DMS53 (cell line): ENCODE data around the gene PHPT1.

ENCODE experiments used
- DNase-seq: peaks from one replicate; lab custom pipeline; 2025; lab: John Stamatoyannopoulos, UW

Gene PHPT1

GRCh38 chr9:136886610-136887597, 37.7 kb downstream of the PHPT1 start:
- DNase-seq = peak; percentile 85

- DNase-seq = no peak
These were observed 39.2 kb downstream of the PHPT1 start for GRCh38 chr9:136888454-136888853.

GRCh38 chr9:136889858-136890257, 40.6 kb downstream of the PHPT1 start:
- no peak for DNase-seq

- no peak for DNase-seq
These were observed 41.5 kb downstream of the PHPT1 start for GRCh38 chr9:136890661-136891060.

DNA sequence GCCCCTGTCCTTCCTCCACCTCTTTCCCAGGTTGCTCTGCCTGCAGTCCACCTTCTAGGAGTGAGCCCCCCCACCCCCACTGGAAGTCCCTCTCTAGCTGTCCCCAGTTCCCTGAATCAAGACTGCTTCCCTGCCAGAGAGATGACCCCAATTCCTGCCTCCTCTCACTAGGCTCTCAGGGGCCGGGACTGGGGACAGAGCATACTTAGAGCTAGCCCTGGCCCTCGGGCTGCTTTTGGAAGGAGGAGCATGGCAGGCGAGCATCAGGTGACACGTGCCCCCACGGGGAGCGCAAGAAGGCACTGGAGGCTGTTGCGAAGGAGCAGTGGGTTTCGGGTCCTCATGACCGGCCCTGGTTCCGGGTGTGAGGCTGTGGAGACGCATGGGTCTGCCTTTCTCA, 46.8 kb downstream of the PHPT1 start:
- DNase-seq = no peak

- DNase-seq = peak; percentile 33
These were observed 49.4 kb downstream of the PHPT1 start for GRCh38 chr9:136898483-136899100.

DNA sequence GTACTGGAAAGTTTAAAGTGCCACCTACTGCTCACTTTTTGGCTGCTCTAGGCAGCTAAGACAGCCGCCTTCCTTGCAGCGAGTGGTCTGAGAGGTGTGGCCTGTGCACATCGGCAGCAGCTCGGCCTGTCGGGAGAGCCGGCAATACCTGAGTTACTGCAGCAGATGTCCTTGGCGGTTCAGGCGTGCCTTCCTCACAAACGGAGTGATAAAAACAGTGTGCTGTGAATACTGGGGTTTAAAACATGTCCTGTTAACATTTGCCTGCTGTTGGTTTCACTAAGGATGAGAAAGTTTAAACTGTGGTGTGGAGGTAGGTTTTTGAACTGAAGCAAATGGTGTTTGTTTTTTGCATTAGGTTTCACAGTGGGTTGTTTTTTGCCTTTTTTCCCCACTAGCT, 50.0 kb downstream of the PHPT1 start:
- DNase-seq = peak; percentile 62

DNA sequence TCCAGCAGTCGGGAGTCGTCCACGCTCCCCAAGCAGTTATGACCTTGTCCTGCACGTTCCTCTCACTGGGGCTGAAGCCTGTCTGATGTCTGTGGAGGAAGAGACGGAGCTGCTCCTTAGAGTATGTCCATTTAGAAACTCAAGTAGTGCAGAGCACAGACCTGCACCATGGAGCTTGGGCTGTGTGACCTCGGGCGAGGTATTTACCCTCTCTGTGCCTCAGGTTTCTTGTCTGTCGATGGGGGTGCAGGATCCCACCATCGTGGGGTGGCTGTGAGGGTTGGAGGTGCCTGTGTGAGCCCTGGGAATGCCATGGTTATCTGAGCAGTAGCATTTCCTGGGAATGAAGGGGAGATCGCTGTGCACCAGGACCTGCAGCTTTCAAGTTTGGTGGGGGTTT, 51.3 kb downstream of the PHPT1 start:
- no peak for DNase-seq
